Panc1 (cell line): ENCODE data around the gene NFATC1.

Source experiments
- SIN3A ChIP-seq: IDR thresholded peaks from 2 replicates; pipeline ENCODE4 v1.6.1; 2012; ENCODE audit warnings: low read depth, mild to moderate bottlenecking, low read length, moderate library complexity, borderline replicate concordance; ENCODE audit not compliant: insufficient read depth
- TF ChIP-seq, protein P1 (sequence below): fragments of 450-650 bp; IDR thresholded peaks from 2 replicates; pipeline ENCODE4 v1.5.1; 2017; ENCODE audit warnings: mild to moderate bottlenecking

DNA sequence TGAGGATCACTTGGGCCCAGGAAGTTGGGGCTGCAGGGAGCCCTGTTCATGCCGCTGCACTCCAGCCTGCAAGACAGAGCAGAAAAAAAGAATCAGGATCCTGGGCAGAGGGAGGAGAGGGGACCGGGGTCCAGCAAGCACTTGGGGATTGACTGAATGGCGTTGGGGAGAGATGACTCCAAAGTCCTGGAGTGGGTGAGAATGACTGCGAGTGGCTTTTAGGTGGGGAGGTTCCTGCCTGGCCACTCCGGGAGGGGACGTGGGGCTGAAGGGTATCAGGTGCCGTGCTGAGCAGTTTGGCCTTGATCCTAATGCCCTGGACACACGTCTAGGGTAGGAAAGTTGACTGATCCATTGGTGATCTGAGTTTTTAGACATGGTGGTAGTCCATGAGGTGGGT is 3.5 kb upstream of the NFATC1 start:
- TF ChIP-seq, protein P1, sequence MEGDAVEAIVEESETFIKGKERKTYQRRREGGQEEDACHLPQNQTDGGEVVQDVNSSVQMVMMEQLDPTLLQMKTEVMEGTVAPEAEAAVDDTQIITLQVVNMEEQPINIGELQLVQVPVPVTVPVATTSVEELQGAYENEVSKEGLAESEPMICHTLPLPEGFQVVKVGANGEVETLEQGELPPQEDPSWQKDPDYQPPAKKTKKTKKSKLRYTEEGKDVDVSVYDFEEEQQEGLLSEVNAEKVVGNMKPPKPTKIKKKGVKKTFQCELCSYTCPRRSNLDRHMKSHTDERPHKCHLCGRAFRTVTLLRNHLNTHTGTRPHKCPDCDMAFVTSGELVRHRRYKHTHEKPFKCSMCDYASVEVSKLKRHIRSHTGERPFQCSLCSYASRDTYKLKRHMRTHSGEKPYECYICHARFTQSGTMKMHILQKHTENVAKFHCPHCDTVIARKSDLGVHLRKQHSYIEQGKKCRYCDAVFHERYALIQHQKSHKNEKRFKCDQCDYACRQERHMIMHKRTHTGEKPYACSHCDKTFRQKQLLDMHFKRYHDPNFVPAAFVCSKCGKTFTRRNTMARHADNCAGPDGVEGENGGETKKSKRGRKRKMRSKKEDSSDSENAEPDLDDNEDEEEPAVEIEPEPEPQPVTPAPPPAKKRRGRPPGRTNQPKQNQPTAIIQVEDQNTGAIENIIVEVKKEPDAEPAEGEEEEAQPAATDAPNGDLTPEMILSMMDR = no peak
- TF ChIP-seq SIN3A = no peak
